H1 (cell line): ENCODE data around the gene CREB3L1. TPM values are rescaled to one million over a fixed set of nuclear protein-coding genes. Genes with fewer than 3 reads are reported as not detected.

Experiments
- CTCF ChIA-PET: fragments of 300-600 bp; sonication (Branson Sonifier 250); formaldehyde crosslinking; loops from one replicate; lab custom pipeline; 2021; ENCODE audit not compliant: partially characterized antibody; lab: Charles Lee
- POLR2A ChIA-PET: fragments of 300-600 bp; sonication (Branson Sonifier 250); formaldehyde crosslinking; loops from one replicate; lab custom pipeline; 2021; ENCODE audit warnings: inconsistent platforms; ENCODE audit not compliant: partially characterized antibody; lab: Charles Lee
- DNase-seq, 2 experiments: peaks; one replicate each; pipeline versions ENCODE4 v3.0.0 to v3.0.0-alpha.2; 2010 to 2022; ENCODE audit warnings: low spot score in 2 of 2, low read depth in 1 of 2, mixed read lengths in 1 of 2
- FAIRE-seq: peaks from 2 replicates; lab custom pipeline; 2011; peaks lifted over from hg19 to GRCh38; lab: Jason Lieb, UNC
- H2AFZ ChIP-seq: 2 replicates; pipeline ENCODE4 v1.8.1; 2012; ENCODE audit warnings: low read length, inconsistent platforms
- H2AK5ac ChIP-seq: 2 replicates; pipeline ENCODE4 v1.6.1; 2013; ENCODE audit warnings: low read depth, low read length
- H2BK120ac ChIP-seq: replicated peaks from 2 replicates; pipeline ENCODE3; 2013; ENCODE audit warnings: low read depth, low read length, inconsistent platforms
- H2BK12ac ChIP-seq: 2 replicates; pipeline ENCODE4 v1.6.1; 2013; ENCODE audit warnings: low read depth, low read length
- H2BK15ac ChIP-seq: 2 replicates; pipeline ENCODE4 v1.6.1; 2013; ENCODE audit warnings: low read length
- H2BK20ac ChIP-seq: 2 replicates; pipeline ENCODE4 v1.6.1; 2013; ENCODE audit warnings: low read length
- H2BK5ac ChIP-seq: 2 replicates; pipeline ENCODE4 v1.6.1; 2013; ENCODE audit warnings: low read depth, low read length
- H3K14ac ChIP-seq: 2 replicates; pipeline ENCODE4 v1.6.1; 2013; ENCODE audit warnings: inconsistent platforms; ENCODE audit not compliant: insufficient read length
- H3K18ac ChIP-seq: 2 replicates; pipeline ENCODE4 v1.6.1; 2013; ENCODE audit warnings: low read length; ENCODE audit errors: extremely low read depth
- H3K23ac ChIP-seq: 2 replicates; pipeline ENCODE4 v1.6.1; 2013; ENCODE audit warnings: inconsistent platforms; ENCODE audit not compliant: insufficient read length
- H3K23me2 ChIP-seq: 2 replicates; pipeline ENCODE4 v1.6.1; 2013; ENCODE audit warnings: low read depth, low read length
- H3K27ac ChIP-seq: 2 replicates; pipeline ENCODE4 v1.6.1; 2011; ENCODE audit warnings: low read depth, low read length, inconsistent platforms
- H3K27me3 ChIP-seq, 4 experiments: replicated peaks in 1 of 4; 1 replicate in 1 of 4; 2 replicates in 3 of 4; pipeline versions ENCODE4 v1.6.1 to v1.8.1; 2011 to 2013; ENCODE audit warnings: low read length in 3 of 4, mild to moderate bottlenecking in 3 of 4, inconsistent platforms in 2 of 4, mixed read lengths in 2 of 4, moderate library complexity in 1 of 4; ENCODE audit not compliant: control insufficient read depth in 3 of 4, insufficient read depth in 3 of 4; ENCODE audit errors: extremely low read depth in 1 of 4
- H3K36me3 ChIP-seq, 4 experiments: 2 replicates each; pipeline versions ENCODE4 v1.6.1 to v1.8.1; 2011 to 2013; ENCODE audit warnings: mild to moderate bottlenecking in 4 of 4, low read length in 3 of 4, moderate library complexity in 2 of 4, control low read depth in 1 of 4, inconsistent platforms in 1 of 4; ENCODE audit not compliant: insufficient read depth in 4 of 4, control insufficient read depth in 2 of 4
- H3K4ac ChIP-seq: replicated peaks from 2 replicates; pipeline ENCODE3; 2013; ENCODE audit warnings: low read length, low read depth, mixed read lengths, inconsistent platforms; ENCODE audit not compliant: insufficient read length
- H3K4me1 ChIP-seq, 4 experiments: replicated peaks in 1 of 4; 1 replicate in 1 of 4; 2 replicates in 3 of 4; pipeline versions ENCODE4 v1.6.1 to v1.8.1; 2011 to 2013; ENCODE audit warnings: low read length in 3 of 4, inconsistent platforms in 2 of 4, mixed read lengths in 1 of 4; ENCODE audit not compliant: insufficient read depth in 4 of 4, control insufficient read depth in 3 of 4
- H3K4me2 ChIP-seq, 2 experiments: 2 replicates each; pipeline versions ENCODE4 v1.6.1 to v1.8.1; 2011 to 2013; ENCODE audit warnings: low read depth in 2 of 2, low read length in 2 of 2, control low read depth in 1 of 2, inconsistent platforms in 1 of 2, mild to moderate bottlenecking in 1 of 2; ENCODE audit not compliant: insufficient read depth in 1 of 2
- H3K4me3 ChIP-seq, 4 experiments: fragments of 200-600, 300-600 bp in 1 of 4; sonication (generic), shearing (Covaris generic), sonication (Bioruptor Twin) in 1 of 4; 2 replicates each; pipeline versions ENCODE4 v1.5.1 to v1.8.1; 2011 to 2016; ENCODE audit warnings: low read length in 4 of 4, low read depth in 3 of 4, control low read depth in 2 of 4, inconsistent platforms in 2 of 4, mild to moderate bottlenecking in 2 of 4, mixed read lengths in 1 of 4, moderate library complexity in 1 of 4; ENCODE audit not compliant: insufficient read depth in 2 of 4; ENCODE audit errors: extremely low read depth in 1 of 4
- H3K56ac ChIP-seq: replicated peaks from 2 replicates; pipeline ENCODE3; 2013; ENCODE audit warnings: low read depth, mild to moderate bottlenecking, mixed read lengths, low read length, inconsistent platforms; ENCODE audit not compliant: insufficient read length
- H3K79me1 ChIP-seq: 2 replicates; pipeline ENCODE4 v1.6.1; 2013; ENCODE audit warnings: low read depth, low read length, control low read depth
- H3K79me2 ChIP-seq, 2 experiments: 2 replicates each; pipeline versions ENCODE4 v1.6.1 to v1.8.1; 2012 to 2013; ENCODE audit warnings: low read length in 2 of 2, mild to moderate bottlenecking in 2 of 2, inconsistent platforms in 1 of 2; ENCODE audit not compliant: insufficient read depth in 2 of 2, control insufficient read depth in 1 of 2
- H3K9ac ChIP-seq, 4 experiments: replicated peaks in 1 of 4; 1 replicate in 1 of 4; 2 replicates in 3 of 4; pipeline versions ENCODE4 v1.6.1 to v1.8.1; 2011 to 2013; ENCODE audit warnings: low read depth in 3 of 4, low read length in 3 of 4, control low read depth in 2 of 4, mild to moderate bottlenecking in 2 of 4, moderate library complexity in 2 of 4, inconsistent platforms in 1 of 4; ENCODE audit errors: extremely low read depth in 1 of 4
- H3K9me3 ChIP-seq, 2 experiments: 2 replicates each; pipeline versions ENCODE4 v1.6.1 to v1.8.1; 2012 to 2013; ENCODE audit warnings: mild to moderate bottlenecking in 2 of 2, moderate library complexity in 2 of 2, control low read depth in 1 of 2, inconsistent platforms in 1 of 2, low read depth in 1 of 2, low read length in 1 of 2, mixed read lengths in 1 of 2; ENCODE audit not compliant: insufficient read depth in 2 of 2
- H4K20me1 ChIP-seq, 2 experiments: replicated peaks in 1 of 2; 2 replicates each; pipeline versions ENCODE3 to v1.8.1; 2011 to 2013; ENCODE audit warnings: inconsistent platforms in 2 of 2, low read length in 2 of 2, mild to moderate bottlenecking in 1 of 2; ENCODE audit not compliant: insufficient read depth in 2 of 2, control insufficient read depth in 1 of 2
- H4K5ac ChIP-seq: 2 replicates; pipeline ENCODE4 v1.6.1; 2013; ENCODE audit warnings: low read length, low read depth, mixed read lengths, inconsistent platforms; ENCODE audit not compliant: insufficient read length
- H4K8ac ChIP-seq: 2 replicates; pipeline ENCODE4 v1.8.0; 2013; ENCODE audit warnings: mild to moderate bottlenecking, moderate library complexity, low read length, inconsistent platforms; ENCODE audit not compliant: insufficient read depth; ENCODE audit errors: extremely low read depth
- H4K91ac ChIP-seq: replicated peaks from 2 replicates; pipeline ENCODE3; 2013; ENCODE audit warnings: low read length, mixed read lengths, inconsistent platforms; ENCODE audit not compliant: insufficient read length
- ASH2L ChIP-seq: fragments of 200-600, 300-600 bp; sonication (generic); IDR thresholded peaks from one replicate; pipeline ENCODE4 v1.7.1; 2017; ENCODE audit warnings: low read length
- EP300 ChIP-seq, 2 experiments: IDR thresholded peaks; 1 replicate in 1 of 2; 2 replicates in 1 of 2; pipeline ENCODE4 v1.6.1; 2011 to 2012; ENCODE audit warnings: low read depth in 2 of 2, low read length in 2 of 2, mild to moderate bottlenecking in 2 of 2, borderline replicate concordance in 1 of 2, inconsistent platforms in 1 of 2, moderate library complexity in 1 of 2
- KDM1A ChIP-seq: fragments of 200-600, 300-600 bp; sonication (generic); IDR thresholded peaks from 2 replicates; pipeline ENCODE4 v1.7.1; 2016; ENCODE audit warnings: mild to moderate bottlenecking, low read length, borderline replicate concordance
- MAX ChIP-seq: IDR thresholded peaks from 2 replicates; pipeline ENCODE4 v1.6.1; 2012; ENCODE audit warnings: inconsistent platforms
- RBBP5 ChIP-seq: IDR thresholded peaks from 2 replicates; pipeline ENCODE4 v1.7.1; 2012; ENCODE audit warnings: low read depth, mild to moderate bottlenecking, inconsistent platforms, low read length, moderate library complexity, borderline replicate concordance
- SIX5 ChIP-seq: IDR thresholded peaks from 2 replicates; pipeline ENCODE4 v1.6.1; 2011; ENCODE audit warnings: mild to moderate bottlenecking, low read depth, low read length
- SP2 ChIP-seq: IDR thresholded peaks from 2 replicates; pipeline ENCODE4 v1.6.1; 2012; ENCODE audit warnings: mild to moderate bottlenecking, low read length, inconsistent platforms
- SRF ChIP-seq: IDR thresholded peaks from 2 replicates; pipeline ENCODE4 v1.6.1; 2011; ENCODE audit warnings: mild to moderate bottlenecking, low read depth, low read length, moderate library complexity
- TBP ChIP-seq: IDR thresholded peaks from 2 replicates; pipeline ENCODE4 v1.6.1; 2011; ENCODE audit warnings: low read depth, low read length, improper control_type of control experiment
- ZNF274 ChIP-seq: IDR thresholded peaks from 2 replicates; pipeline ENCODE4 v1.7.0; 2012; ENCODE audit warnings: low read length, borderline replicate concordance; ENCODE audit errors: extremely low read depth
- WGBS, 2 experiments: shearing (Covaris generic) in 1 of 2; methylation state at CpG; one replicate each; pipeline versions ENCODE4 v1.1.6 to v1.1.7; 2013 to 2015; ENCODE audit warnings: low lambda C conversion rate in 2 of 2, mixed read lengths in 2 of 2, inconsistent platforms in 1 of 2, low coverage in 1 of 2, missing lambda C conversion rate in 1 of 2; ENCODE audit not compliant: insufficient replicate concordance in 2 of 2, insufficient coverage in 1 of 2, insufficient read length in 1 of 2; ENCODE audit errors: extremely low coverage in 1 of 2, missing lambda C conversion rate in 1 of 2; 5-methylcytosine and 5-hydroxymethylcytosine counted together
- polyA plus RNA-seq, 7 experiments: library from polyadenylated mRNA; depleted of rRNA in 3 of 7; stranded (reverse) in 5 of 7; unstranded in 2 of 7; fragments of >200 nt in 5 of 7; fragments of 200-250 nt in 2 of 7; gene quantifications; 1 replicate in 5 of 7; 2 replicates in 1 of 7; 4 replicates in 1 of 7; pipeline versions ENCODE4 v1.2.1 to v1.2.3, GENCODE V29; 2011 to 2013; ENCODE audit warnings: missing spikeins in 2 of 7, mixed read lengths in 2 of 7
- total RNA-seq: library from RNA; stranded (reverse); fragmentation: NEBNext Ultra II Directional; extraction: Animal tissue kit (Norgen Biotek cat#: 25700); gene quantifications from 2 replicates; pipeline ENCODE4 v1.2.1, GENCODE V29; 2021

CREB3L1 gene
- total and polyA plus RNA-seq, 2 of the 8 experiments (the other 6 are each of a cell fraction or from before 2014, with no cell fraction given) = 4.1 to 12.7 TPM

GRCh38 chr11:46339816-46340215, 62.4 kb downstream of the CREB3L1 start:
- H3K27ac ChIP-seq = peak overlapping the region; percentile 77
- peak overlapping the region; percentile 90 for H2BK5ac ChIP-seq
- H4K5ac ChIP-seq = peak overlapping the region; percentile 74
- no peaks in the 10 kb centered on the region; the same call in 1 of the 2 replicates for H3K23me2 ChIP-seq
- 0 out of 7 replicates have a peak, but pooled peaks cover 0 to 1% (median 0%) of the 10 kb centered on the region in 4 experiments for H3K27me3 ChIP-seq
- no peaks in the 10 kb centered on the region for H3K9me3 ChIP-seq
- peak overlapping the region; percentile 88 for H2AK5ac ChIP-seq
- no peak overlapping the region for H3K14ac ChIP-seq
- peak overlapping the region; percentile 94 for H3K18ac ChIP-seq
- H2BK120ac ChIP-seq = peak overlapping the region; percentile 56
- no peaks in the 10 kb centered on the region for H3K79me2 ChIP-seq
- peak overlapping the region; percentile 0 for H3K56ac ChIP-seq
- no peak for DNase-seq
- no peaks in the 10 kb centered on the region for H3K36me3 ChIP-seq
- H3K9ac ChIP-seq = peak overlapping the region in 2 of 4 experiments; percentile 3 to 25; a peak in 1 of 7 replicates
- H3K4me1 ChIP-seq = peaks cover 36 to 61% (median 54%) of the 10 kb centered on the region in 4 experiments
- ChIA-PET CTCF (interaction anchor here (0.7 to 44.5 kb wide), 15 partner anchors 2 to 100 kb away, joined by 3 to 1004 read pairs (median 6); partner anchors contain the start of genes DGKZ and MDK), POLR2A (interaction anchor here (0.9 to 3.4 kb wide), 10 partner anchors 9 to 101 kb away, joined by 3 to 21 read pairs (median 7); partner anchors contain the start of gene DGKZ)
- no peak overlapping the region for H3K23ac ChIP-seq
- peak overlapping the region; percentile 55 to 68; a peak in 3 of 4 replicates for H3K4me2 ChIP-seq
- peak overlapping the region; percentile 15 for H3K4ac ChIP-seq
- H2BK20ac ChIP-seq = peak overlapping the region; percentile 83
- WGBS, 2 experiments = 78% methylated on average over 2 of the region's 2 CpGs; no CpG with 5 or more reads in 1 of the 2 experiments
- no peak overlapping the region for H2AFZ ChIP-seq
- H3K4me3 ChIP-seq = peak overlapping the region in 3 of 4 experiments; percentile 10 to 46 (median 29); a peak in 5 of 8 replicates
- H4K91ac ChIP-seq = peak overlapping the region; percentile 8
- H3K79me1 ChIP-seq = 0 out of 2 replicates have a peak, but pooled peaks cover 3% of the 10 kb centered on the region
- TF ChIP-seq ASH2L = no peak
- no peak for TF ChIP-seq MAX
- TF ChIP-seq ZNF274 = no peak
- TF ChIP-seq SP2 = no peak
- no peak for TF ChIP-seq SIX5
- no peak for TF ChIP-seq SRF
- TF ChIP-seq TBP = no peak
- TF ChIP-seq RBBP5 = no peak
- TF ChIP-seq EP300 (IDR thresholded peaks at IDR 0.05; ENCODE audit: borderline replicate concordance in 1 of 2, low read depth in 2 of 2, low read length in 2 of 2) = no peak
- TF ChIP-seq KDM1A = no peak
- H2BK15ac ChIP-seq = no peak overlapping the region
- no peak for FAIRE-seq
- H4K8ac ChIP-seq = no peak overlapping the region
- peak overlapping the region; percentile 99 for H2BK12ac ChIP-seq
- H4K20me1 ChIP-seq = no peaks in the 10 kb centered on the region
